Measurements from ENCODE around the gene KCND2. TPM values are rescaled to one million over a fixed set of nuclear protein-coding genes. Genes with fewer than 3 reads are reported as not detected.
"Not testable (repeated sequence)": the region's sequence is repeated elsewhere in the genome, so short reads cannot be mapped to it uniquely, and the experiment has no call there.

Gene KCND2
- not detected in 2 replicates for total RNA-seq (2014; rRNA removed; shearing (Covaris generic))

DNA sequence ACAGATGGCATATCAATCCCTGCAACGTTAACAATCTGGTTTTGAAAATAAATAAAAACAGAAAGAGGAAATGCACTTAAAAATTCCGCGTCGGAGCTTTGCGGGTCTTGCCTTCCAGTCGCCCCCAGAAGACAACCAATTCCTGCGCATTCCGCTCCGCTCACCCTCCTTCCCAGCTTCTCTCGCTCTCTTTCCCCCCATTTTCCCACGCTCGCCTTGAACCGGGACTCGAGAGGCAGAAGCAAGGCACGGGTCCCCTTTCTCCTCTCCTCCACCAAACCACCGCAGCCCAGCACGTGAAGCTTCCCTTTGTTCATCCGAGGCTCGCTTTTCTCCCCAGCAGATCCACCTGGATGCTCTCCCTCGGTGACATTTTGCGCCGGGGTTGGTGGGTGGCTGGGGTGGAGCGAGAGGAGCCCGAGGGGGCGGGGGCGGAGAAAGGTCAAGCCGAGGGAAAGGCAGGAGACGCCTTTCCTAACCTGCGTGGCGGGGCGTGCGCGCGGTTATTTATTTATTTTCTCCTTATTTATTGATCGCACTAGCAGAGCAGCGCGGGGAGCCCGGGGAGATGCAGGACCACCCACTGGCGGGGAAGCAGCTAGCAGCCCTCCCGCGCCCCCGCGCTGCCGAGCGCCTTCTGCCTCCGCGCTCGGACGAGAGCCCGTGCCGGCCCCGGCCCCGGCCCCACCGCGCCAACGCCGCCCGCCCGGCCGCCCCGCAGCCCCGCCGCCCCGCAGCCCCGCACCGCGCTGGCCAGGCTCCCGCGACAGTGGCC lies at the start of gene KCND2:
TSS of gene KCND2 (plus strand) at position 475 of the 775 bp plus-strand sequence.
- Histone ChIP-seq H3K27me3 (no peaks in the 10 kb centered on the region), H3K4me3 (no peak within 1 kb of the TSS), H3K9me3 (replicated peaks) (no peaks in the 10 kb centered on the region), H3K4me1 (no peaks in the 10 kb centered on the region), H3K36me3 (no peaks in the 10 kb centered on the region), H3K27ac (no peak within 1 kb of the TSS)
- peak in 1 of 2 experiments; percentile 9 for DNase-seq

DNA sequence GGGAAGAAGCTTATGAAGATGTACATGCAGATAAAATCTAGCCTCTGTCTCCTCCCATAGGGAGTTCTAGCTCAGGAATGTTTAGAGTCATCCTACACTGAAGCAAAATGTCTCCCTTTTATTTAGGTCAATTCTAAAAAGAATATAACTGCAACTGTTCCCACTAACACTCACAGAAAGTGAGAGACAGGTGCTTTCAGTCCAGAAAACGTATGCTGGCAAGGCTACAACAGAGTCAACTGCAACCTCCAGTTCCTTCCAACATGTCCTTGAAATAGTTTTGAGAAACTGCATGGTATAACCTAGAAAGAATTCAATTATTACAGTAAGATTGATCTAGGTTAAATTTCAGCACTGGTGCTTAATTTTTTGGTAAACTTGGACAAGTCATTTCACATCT lies 46.8 kb upstream of the KCND2 start:
- Histone ChIP-seq H3K4me1 (no peaks in the 10 kb centered on the region), H3K9me3 (replicated peaks) (no peaks in the 10 kb centered on the region), H3K27ac (no peak overlapping the region), H3K4me3 (no peak overlapping the region), H3K36me3 (no peaks in the 10 kb centered on the region), H3K27me3 (no peaks in the 10 kb centered on the region)
- DNase-seq = no peak

DNA sequence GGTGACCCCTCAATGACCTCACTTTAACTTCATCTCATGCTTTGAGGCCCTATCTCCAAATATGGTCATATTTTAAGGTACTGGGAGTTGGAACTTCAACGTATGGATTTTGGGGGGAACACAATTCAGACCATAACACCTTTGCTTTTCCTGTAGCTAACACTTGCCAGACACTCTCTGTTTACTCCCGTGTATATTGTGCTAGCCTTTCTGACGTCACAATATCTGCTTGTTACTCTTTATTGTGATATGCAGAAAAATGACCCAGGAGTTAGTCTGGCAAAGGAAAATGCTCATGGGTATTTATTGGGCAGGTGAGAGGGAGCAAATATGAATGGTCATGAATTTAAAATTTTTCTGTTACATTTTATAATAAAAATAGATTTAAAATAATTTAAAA lies 45.7 kb upstream of the KCND2 start:
- Histone ChIP-seq H3K36me3 (no peaks in the 10 kb centered on the region), H3K27ac (no peak overlapping the region), H3K9me3 (replicated peaks) (no peaks in the 10 kb centered on the region), H3K4me3 (no peak overlapping the region), H3K27me3 (no peaks in the 10 kb centered on the region), H3K4me1 (no peaks in the 10 kb centered on the region)
- DNase-seq = no peak

DNA sequence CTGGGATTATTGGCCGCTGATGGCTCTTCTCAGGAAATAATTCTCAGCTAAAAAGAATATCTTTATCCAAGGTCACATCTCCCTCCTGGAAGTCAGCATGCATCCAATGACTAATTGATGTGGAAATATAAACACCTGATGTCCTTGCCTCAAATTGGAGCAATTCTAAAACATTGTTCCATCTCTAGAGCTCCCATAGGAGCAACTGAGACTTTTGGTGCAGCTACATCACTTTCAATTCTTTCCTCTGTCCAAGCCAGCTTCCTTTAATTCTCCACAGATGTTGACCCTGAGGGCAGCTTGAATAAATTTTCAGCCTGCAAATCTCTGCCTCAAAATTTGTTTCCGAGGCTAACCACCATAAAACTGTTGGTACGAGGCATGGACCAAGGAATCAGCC lies 43.9 kb upstream of the KCND2 start:
- H3K27me3 ChIP-seq = no peaks in the 10 kb centered on the region
- DNase-seq = no peak
- no peaks in the 10 kb centered on the region for H3K4me1 ChIP-seq
- no peaks in the 10 kb centered on the region for H3K36me3 ChIP-seq
- no peak overlapping the region for H3K4me3 ChIP-seq
- no peaks in the 10 kb centered on the region for H3K9me3 ChIP-seq (replicated peaks)
- H3K27ac ChIP-seq = no peak overlapping the region

DNA sequence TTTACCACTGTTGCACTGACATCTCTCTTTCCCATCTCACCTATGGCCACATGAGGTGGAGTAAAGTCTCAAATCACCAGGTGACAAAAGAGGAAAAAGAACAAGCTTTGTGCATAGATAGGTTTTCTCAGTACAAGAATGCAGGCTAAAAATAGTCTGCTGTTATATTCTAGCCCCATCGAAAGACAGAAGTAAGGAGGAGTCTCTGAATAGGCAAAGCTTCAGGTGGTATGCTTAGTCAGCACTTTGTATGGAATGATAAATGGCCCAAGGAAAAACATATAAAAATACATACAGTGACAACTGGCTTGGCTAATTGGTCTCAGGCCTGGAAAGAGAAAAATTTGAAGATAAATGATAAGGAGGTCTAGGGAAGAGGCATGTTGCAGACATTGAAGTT lies 39.6 kb upstream of the KCND2 start:
- no peaks in the 10 kb centered on the region for H3K4me1 ChIP-seq
- H3K36me3 ChIP-seq = no peaks in the 10 kb centered on the region
- H3K4me3 ChIP-seq = no peak overlapping the region
- H3K9me3 ChIP-seq (replicated peaks) = no peaks in the 10 kb centered on the region
- no peak for DNase-seq
- H3K27me3 ChIP-seq = no peaks in the 10 kb centered on the region
- H3K27ac ChIP-seq = no peak overlapping the region

DNA sequence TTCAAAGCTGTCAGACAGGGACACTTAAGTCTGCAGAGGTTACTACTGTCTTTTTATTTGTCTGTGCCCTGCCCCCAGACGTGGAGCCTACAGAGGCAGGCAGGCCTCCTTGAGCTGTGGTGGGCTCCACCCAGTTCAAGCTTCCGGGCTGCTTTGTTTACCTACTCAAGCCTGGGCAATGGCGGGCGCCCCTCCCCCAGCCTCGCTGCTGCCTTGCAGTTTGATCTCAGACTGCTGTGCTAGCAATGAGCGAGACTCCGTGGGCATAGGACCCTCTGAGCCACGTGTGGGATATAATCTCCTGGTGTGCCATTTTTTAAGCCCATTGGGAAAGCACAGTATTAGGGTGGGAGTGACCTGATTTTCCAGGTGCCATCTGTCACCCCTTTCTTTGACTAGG lies 32.6 kb upstream of the KCND2 start:
- not testable (repeated sequence) for H3K4me3 ChIP-seq; H3K4me1 ChIP-seq; H3K36me3 ChIP-seq; H3K27me3 ChIP-seq; H3K9me3 ChIP-seq (replicated peaks); DNase-seq; H3K27ac ChIP-seq

DNA sequence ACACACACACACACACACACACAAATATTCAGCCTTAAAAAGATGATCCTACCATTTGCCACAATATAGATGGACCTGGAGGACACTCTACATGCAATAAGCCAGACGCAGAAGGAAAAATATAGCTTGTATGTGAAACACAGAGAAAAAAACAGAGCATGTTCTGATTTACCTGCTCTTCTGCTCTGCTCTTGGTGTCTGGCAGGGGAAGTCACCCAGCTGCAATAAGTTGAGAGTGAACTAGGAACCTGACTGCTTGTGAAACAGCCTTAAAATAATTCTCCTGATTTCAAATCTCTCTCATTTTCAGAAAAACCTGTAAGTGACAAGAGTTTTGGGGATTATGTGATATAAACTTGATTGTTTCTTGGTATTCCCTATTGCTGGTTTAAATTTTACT lies 31.0 kb upstream of the KCND2 start:
- no peak for DNase-seq
- no peaks in the 10 kb centered on the region for H3K27me3 ChIP-seq
- no peaks in the 10 kb centered on the region for H3K4me1 ChIP-seq
- no peaks in the 10 kb centered on the region for H3K36me3 ChIP-seq
- no peak overlapping the region for H3K4me3 ChIP-seq
- H3K9me3 ChIP-seq (replicated peaks) = no peaks in the 10 kb centered on the region
- H3K27ac ChIP-seq = no peak overlapping the region

DNA sequence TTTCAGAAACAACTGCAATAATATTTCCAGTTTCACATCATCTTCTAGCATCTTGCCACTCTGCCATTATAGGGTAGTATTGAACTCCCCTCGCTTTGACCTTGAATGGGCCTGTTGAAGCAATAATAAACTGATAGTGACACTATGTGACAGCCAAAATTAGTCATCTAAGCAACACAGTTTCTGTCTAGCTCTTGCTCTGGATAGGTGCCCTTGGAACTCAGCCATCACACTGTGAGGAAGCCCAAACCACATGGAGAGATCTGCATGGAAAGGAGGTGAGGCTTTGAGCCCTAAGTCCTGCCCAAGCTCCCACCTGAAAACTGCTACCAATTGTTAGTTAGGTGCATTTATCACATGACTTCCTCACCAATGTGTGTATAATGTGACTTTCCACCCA lies 18.1 kb upstream of the KCND2 start:
- Histone ChIP-seq H3K27ac (no peak overlapping the region), H3K27me3 (no peaks in the 10 kb centered on the region), H3K36me3 (no peaks in the 10 kb centered on the region), H3K9me3 (replicated peaks) (no peaks in the 10 kb centered on the region), H3K4me1 (no peaks in the 10 kb centered on the region), H3K4me3 (no peak overlapping the region)
- no peak for DNase-seq

DNA sequence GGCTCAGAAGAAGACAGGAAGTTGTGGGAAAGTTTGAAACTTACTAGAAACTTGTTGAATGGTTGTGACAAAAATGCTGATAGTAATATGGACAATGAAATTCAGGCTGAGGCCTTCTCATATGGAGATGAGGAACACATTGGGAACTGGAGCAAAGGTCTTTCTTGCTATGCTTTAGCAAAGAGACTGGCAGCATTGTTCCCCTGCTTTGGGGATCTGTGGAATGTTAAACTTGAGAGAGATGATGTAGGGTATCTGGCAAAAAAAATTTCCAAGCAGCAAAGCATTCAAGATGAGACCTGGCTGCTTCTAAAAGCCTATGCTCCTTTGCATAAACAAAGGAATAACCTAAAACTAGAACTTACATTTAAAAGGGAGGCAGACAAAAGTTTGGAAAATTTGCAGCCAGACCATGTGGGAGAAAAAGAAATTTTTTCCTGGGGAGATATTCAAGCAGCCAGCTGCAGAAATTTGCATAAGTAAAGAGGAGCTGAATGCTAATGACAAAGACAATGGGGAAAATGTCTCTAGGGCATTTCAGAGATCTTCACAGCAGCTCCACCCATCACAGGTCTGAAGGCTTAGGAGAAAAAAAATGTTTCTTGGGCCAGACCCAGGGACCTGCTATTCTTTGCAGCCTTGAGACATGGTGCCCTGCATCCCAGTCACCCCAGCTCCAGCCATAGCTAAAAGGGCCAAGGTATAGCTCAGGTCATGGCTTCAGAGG lies 16.5 kb upstream of the KCND2 start:
- H3K4me1 ChIP-seq = no peaks in the 10 kb centered on the region
- H3K27ac ChIP-seq = no peak overlapping the region
- no peak for DNase-seq
- H3K4me3 ChIP-seq = no peak overlapping the region
- H3K36me3 ChIP-seq = no peaks in the 10 kb centered on the region
- H3K9me3 ChIP-seq (replicated peaks) = no peaks in the 10 kb centered on the region
- no peaks in the 10 kb centered on the region for H3K27me3 ChIP-seq

DNA sequence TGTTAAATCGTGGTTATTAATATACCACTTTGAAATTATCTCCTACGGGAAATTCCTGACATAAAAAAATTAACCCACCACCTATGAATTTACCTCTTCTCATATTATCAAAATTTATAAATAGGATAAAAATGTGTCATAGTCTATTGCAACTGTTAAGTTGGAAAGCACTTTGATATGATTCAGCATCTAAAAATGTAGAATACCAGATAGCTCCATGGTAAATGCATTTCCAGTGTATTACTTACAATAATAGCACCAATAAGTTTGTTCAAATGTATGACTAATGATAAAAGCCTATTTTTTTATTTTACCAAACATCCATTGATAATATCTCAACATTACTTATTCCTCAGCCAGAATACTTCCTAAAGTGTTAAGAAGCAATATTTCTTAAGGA lies 13.6 kb upstream of the KCND2 start:
- Histone ChIP-seq H3K9me3 (replicated peaks) (no peaks in the 10 kb centered on the region), H3K27ac (no peak overlapping the region), H3K4me3 (no peak overlapping the region), H3K4me1 (no peaks in the 10 kb centered on the region), H3K27me3 (0 out of 2 replicates have a peak, but pooled peaks cover 6% of the 10 kb centered on the region), H3K36me3 (no peaks in the 10 kb centered on the region)
- no peak for DNase-seq

DNA sequence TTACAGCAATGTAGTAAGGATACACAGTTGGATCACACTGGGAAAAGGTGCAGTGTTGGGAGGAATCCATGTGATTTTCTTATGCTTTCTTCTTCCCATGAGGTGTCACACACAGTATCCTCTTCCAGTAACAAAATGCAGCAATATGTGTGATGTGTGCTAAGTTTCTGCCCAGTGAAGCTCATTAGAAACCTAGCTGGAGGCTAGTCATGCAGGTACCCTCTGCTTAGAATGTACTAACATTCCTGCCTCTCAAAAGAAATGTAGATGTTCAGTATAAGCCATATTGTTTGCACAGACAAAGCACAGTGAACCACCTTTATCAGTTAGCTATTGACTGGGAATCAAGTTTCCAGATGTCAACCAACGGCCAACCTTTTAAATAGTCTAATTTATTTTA lies 12.9 kb upstream of the KCND2 start:
- H3K27ac ChIP-seq = no peak overlapping the region
- DNase-seq = no peak
- no peak overlapping the region for H3K4me3 ChIP-seq
- 0 out of 2 replicates have a peak, but pooled peaks cover 6% of the 10 kb centered on the region for H3K27me3 ChIP-seq
- H3K4me1 ChIP-seq = no peaks in the 10 kb centered on the region
- H3K36me3 ChIP-seq = no peaks in the 10 kb centered on the region
- H3K9me3 ChIP-seq (replicated peaks) = no peaks in the 10 kb centered on the region

DNA sequence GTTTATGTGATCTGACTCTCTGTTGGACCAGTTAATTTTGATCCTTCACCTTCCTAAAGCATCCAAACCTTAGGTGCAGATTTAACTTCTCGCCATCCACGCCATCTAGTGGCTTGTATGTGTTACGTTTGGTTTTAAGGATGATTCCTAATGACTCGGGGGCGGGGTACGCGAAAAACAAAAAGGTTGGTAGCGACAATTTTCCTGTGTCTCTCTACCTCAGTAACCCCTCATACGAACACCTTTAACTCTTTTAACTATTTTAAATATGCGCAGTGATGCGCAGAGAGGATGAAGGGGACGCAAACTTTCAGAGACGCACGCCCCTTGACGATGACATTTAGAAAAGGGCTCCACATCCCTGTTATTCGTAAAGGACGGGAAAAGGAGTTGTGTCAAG lies 714 bp upstream of the KCND2 start:
- no peaks in the 10 kb centered on the region for H3K36me3 ChIP-seq
- DNase-seq = peak; percentile 10 to 56
- H3K9me3 ChIP-seq (replicated peaks) = no peaks in the 10 kb centered on the region
- H3K4me3 ChIP-seq = no peak overlapping the region
- no peak overlapping the region for H3K27ac ChIP-seq
- no peaks in the 10 kb centered on the region for H3K4me1 ChIP-seq
- H3K27me3 ChIP-seq = no peaks in the 10 kb centered on the region

DNA sequence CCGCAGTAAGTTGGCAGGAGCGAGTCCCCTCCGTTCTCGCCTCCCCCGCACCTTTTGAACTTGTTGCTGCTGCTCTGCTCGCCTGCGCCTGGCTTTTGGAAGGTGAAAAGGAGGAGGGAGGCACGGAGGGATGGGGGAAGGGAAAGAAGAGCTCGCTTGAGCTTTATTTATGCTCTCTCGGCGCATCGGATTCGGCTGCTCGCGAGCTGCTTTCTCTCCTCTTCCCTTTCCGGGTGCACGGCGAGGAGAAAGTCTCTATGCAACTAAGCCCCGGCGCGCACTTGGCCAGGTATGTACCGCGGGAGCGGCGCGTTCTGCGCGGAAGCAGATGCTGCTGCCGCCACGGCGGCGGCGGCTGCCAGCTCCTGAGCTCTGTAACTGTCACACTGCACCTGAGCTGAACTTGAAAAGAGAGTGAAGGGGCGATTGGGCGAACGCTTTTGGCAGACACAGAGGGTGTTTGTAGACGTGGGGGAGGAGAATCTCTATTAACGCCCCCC lies 551 bp downstream of the KCND2 start:
- Histone ChIP-seq H3K4me1 (no peaks in the 10 kb centered on the region), H3K9me3 (replicated peaks) (no peaks in the 10 kb centered on the region), H3K27ac (no peak overlapping the region), H3K4me3 (no peak overlapping the region), H3K36me3 (no peaks in the 10 kb centered on the region), H3K27me3 (no peaks in the 10 kb centered on the region)
- no peak for DNase-seq

DNA sequence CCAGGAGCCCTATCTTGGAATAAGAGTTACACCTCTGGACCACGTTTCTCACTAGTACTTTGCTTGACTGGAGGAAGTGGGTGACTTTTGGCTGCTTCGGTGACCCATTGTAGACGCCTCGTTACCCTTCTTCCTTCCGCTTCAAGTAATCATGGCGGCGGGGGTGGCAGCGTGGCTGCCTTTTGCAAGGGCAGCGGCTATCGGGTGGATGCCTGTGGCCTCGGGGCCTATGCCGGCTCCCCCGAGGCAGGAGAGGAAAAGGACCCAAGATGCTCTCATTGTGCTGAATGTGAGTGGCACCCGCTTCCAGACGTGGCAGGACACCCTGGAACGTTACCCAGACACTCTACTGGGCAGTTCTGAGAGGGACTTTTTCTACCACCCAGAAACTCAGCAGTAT lies 1.5 kb downstream of the KCND2 start:
- H3K36me3 ChIP-seq = no peaks in the 10 kb centered on the region
- no peaks in the 10 kb centered on the region for H3K9me3 ChIP-seq (replicated peaks)
- DNase-seq = no peak
- H3K4me3 ChIP-seq = no peak overlapping the region
- H3K4me1 ChIP-seq = no peaks in the 10 kb centered on the region
- H3K27me3 ChIP-seq = no peaks in the 10 kb centered on the region
- no peak overlapping the region for H3K27ac ChIP-seq

DNA sequence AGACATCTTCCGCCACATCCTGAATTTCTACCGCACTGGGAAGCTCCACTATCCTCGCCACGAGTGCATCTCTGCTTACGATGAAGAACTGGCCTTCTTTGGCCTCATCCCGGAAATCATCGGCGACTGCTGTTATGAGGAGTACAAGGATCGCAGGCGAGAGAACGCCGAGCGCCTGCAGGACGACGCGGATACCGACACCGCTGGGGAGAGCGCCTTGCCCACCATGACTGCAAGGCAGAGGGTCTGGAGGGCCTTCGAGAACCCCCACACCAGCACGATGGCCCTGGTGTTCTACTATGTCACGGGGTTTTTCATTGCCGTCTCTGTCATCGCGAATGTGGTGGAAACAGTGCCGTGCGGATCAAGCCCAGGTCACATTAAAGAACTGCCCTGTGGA lies 1.9 kb downstream of the KCND2 start:
- Histone ChIP-seq H3K27ac (no peak overlapping the region), H3K27me3 (no peaks in the 10 kb centered on the region), H3K36me3 (no peaks in the 10 kb centered on the region), H3K9me3 (replicated peaks) (no peaks in the 10 kb centered on the region), H3K4me3 (no peak overlapping the region), H3K4me1 (no peaks in the 10 kb centered on the region)
- no peak for DNase-seq

Measured in SJCRH30 (cell line).